ENCODE measurements around the gene CDC42BPA. TPM values are rescaled to one million over a fixed set of nuclear protein-coding genes. Genes with fewer than 3 reads are reported as not detected.

The CDC42BPA gene
- total and polyA plus RNA-seq, 8 donors = 6.2 to 198 (median 64.5) TPM

GRCh38 chr1:227299241-227299627 is 19.1 kb downstream of the CDC42BPA start:
- Histone ChIP-seq H3K4me3 (no peak overlapping the region), H3K4me1 (peaks cover 0 to 31% (median 22%) of the 10 kb centered on the region in 4 donors), H3K36me3 (no peaks in the 10 kb centered on the region), H3K27ac (peak overlapping the region in 4 of 5 donors; percentile 53 to 62 (median 60)), H3K9me3 (no peaks in the 10 kb centered on the region), H3K27me3 (no peaks in the 10 kb centered on the region)
- peak in 1 of 2 donors; percentile 52 for DNase-seq
- intact Hi-C loops (cut with DNase I; ENCODE audit: low total_unique reads) = no loop called here
- no peak for TF ChIP-seq EP300 (IDR thresholded peaks at IDR 0.05)
- no peak for TF ChIP-seq CTCF (IDR thresholded peaks at IDR 0.05)
- no peak for TF ChIP-seq POLR2AphosphoS5 (IDR thresholded peaks at IDR 0.05)
- TF ChIP-seq POLR2A (IDR thresholded peaks at IDR 0.05) = no peak

DNA sequence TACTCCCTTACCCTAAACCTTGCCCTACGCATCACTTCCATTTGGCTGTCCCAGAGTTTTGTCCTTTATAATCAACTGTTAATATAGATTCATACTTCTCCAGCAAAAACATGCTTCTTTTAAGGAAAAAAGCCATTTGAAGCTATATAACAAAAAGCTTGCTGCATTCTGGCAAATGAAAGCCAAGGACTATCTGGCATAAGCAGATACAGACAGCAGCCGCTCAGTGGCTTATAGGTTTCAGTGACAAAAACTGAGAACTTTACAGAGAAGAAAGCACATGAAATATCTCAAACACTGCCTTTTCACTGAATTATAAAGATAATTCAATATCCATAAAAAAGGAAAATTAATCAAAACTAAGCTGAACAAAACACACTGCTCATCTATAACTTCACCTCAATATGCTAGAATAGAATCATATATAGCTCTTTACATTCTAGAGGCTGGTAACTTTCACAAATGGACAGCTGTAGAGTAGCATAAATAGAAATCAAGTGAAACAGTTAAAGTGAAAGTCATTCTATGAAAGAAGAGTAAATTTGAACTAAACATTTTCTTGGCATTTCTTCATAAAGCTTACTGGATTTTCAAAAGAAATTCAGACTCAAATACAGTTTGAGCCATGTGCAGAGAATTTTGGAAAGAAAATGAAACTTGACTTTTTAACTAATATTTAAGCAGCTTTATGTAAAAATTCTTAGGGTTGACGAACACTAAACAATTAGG is 19.6 kb downstream of the CDC42BPA start:
- Histone ChIP-seq H3K4me1 (peaks cover 0 to 29% (median 21%) of the 10 kb centered on the region in 4 donors), H3K27ac (peak overlapping the region in 4 of 5 donors; percentile 53 to 62 (median 60)), H3K4me3 (no peak overlapping the region), H3K9me3 (no peaks in the 10 kb centered on the region), H3K27me3 (no peaks in the 10 kb centered on the region), H3K36me3 (no peaks in the 10 kb centered on the region)
- TF ChIP-seq EP300 (IDR thresholded peaks at IDR 0.05) (no peak), POLR2AphosphoS5 (IDR thresholded peaks at IDR 0.05) (no peak), POLR2A (IDR thresholded peaks at IDR 0.05) (no peak), CTCF (IDR thresholded peaks at IDR 0.05) (no peak)
- DNase-seq = no peak
- WGBS, 5 donors = 60 to 69% (median 65%) methylated on average over 3 of the region's 3 CpGs
- intact Hi-C loops (cut with DNase I; ENCODE audit: low total_unique reads) = no loop called here

DNA sequence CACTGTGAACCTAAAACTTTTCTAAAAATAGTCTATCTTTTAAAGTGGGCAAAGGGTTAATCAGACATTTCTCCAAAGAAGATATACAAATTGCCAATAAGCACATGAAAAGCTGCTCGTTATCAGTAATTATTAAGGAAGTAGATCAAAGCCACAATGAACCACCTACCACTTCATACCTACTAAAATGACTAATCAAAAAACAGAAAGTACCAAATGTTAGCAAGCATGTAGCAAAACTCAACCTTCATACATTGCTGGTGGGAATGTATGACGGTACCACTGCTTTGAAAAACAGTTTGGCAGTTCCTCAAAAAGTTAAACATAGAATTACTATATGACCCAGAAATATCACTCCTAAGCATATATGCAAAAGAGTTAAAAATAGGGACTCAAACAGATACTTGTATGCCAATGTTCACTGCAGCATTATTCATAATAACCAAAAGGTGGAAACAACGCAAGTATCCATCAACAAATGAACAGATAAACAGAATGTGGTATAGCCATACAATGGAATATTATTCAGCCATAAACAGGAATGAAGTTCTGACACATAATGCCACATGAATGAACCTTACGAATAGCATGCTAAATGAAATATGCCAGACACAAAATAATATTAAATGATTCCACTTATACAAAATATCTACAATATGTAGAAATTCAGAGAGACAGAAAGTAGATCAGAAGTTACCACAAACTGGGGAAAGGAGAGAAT is 21.1 kb downstream of the CDC42BPA start:
- Histone ChIP-seq H3K27me3 (no peaks in the 10 kb centered on the region), H3K9me3 (no peaks in the 10 kb centered on the region), H3K36me3 (no peaks in the 10 kb centered on the region), H3K4me1 (peaks cover 0 to 29% (median 19%) of the 10 kb centered on the region in 4 donors), H3K4me3 (no peak overlapping the region), H3K27ac (no peak overlapping the region)
- intact Hi-C loops (cut with DNase I; ENCODE audit: low total_unique reads) = no loop called here
- DNase-seq = no peak
- 77 to 84% (median 80%) methylated on average over 4 of the region's 4 CpGs for WGBS, 5 donors
- TF ChIP-seq POLR2AphosphoS5 (IDR thresholded peaks at IDR 0.05) (no peak), EP300 (IDR thresholded peaks at IDR 0.05) (no peak), CTCF (IDR thresholded peaks at IDR 0.05) (no peak), POLR2A (IDR thresholded peaks at IDR 0.05) (no peak)

DNA sequence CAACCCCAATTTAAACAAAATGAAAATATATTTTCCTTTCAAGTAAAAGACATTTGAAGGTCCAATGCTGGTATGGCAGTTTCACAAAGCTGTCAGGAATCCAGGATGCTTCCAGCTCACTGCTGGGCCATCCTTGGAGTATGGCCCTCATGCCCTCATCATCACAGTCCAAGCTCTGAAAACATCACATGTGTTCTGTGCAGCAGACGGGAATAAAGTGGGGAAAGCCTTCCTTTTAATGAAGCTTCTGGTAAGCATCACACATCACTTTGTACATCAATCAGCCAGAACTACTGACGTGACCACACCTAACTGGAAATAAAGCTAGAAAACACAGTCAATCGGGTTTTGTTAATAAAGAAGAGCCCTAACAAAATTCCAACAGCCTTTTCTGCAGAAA is 22.7 kb downstream of the CDC42BPA start:
- TF ChIP-seq POLR2A (IDR thresholded peaks at IDR 0.05) (no peak), CTCF (IDR thresholded peaks at IDR 0.05) (no peak), POLR2AphosphoS5 (IDR thresholded peaks at IDR 0.05) (no peak), EP300 (IDR thresholded peaks at IDR 0.05) (no peak)
- DNase-seq = no peak
- Histone ChIP-seq H3K4me3 (no peak overlapping the region), H3K9me3 (no peaks in the 10 kb centered on the region), H3K4me1 (peaks cover 0 to 26% (median 19%) of the 10 kb centered on the region in 4 donors), H3K36me3 (no peaks in the 10 kb centered on the region), H3K27me3 (no peaks in the 10 kb centered on the region), H3K27ac (no peak overlapping the region)
- 65 to 78% (median 67%) methylated on average over 3 of the region's 3 CpGs for WGBS, 5 donors
- intact Hi-C loops (cut with DNase I; ENCODE audit: low total_unique reads) = no loop called here

Measured in stomach (tissue), 9 donors.